H1 (cell line): ENCODE measurements around the gene OVCA2. TPM values are rescaled to one million over a fixed set of nuclear protein-coding genes. Genes with fewer than 3 reads are reported as not detected.

Source experiments
- CTCF ChIA-PET: fragments of 300-600 bp; sonication (Branson Sonifier 250); formaldehyde crosslinking; loops from one replicate; lab custom pipeline; 2021; ENCODE audit not compliant: partially characterized antibody; lab: Charles Lee
- POLR2A ChIA-PET: fragments of 300-600 bp; sonication (Branson Sonifier 250); formaldehyde crosslinking; loops from one replicate; lab custom pipeline; 2021; ENCODE audit warnings: inconsistent platforms; ENCODE audit not compliant: partially characterized antibody; lab: Charles Lee
- DNase-seq, 2 experiments: peaks; one replicate each; pipeline versions ENCODE4 v3.0.0 to v3.0.0-alpha.2; 2010 to 2022; ENCODE audit warnings: low spot score in 2 of 2, low read depth in 1 of 2, mixed read lengths in 1 of 2
- FAIRE-seq: peaks from 2 replicates; lab custom pipeline; 2011; peaks lifted over from hg19 to GRCh38; lab: Jason Lieb, UNC
- H2AFZ ChIP-seq: 2 replicates; pipeline ENCODE4 v1.8.1; 2012; ENCODE audit warnings: low read length, inconsistent platforms
- H2AK5ac ChIP-seq: 2 replicates; pipeline ENCODE4 v1.6.1; 2013; ENCODE audit warnings: low read depth, low read length
- H2BK120ac ChIP-seq: replicated peaks from 2 replicates; pipeline ENCODE3; 2013; ENCODE audit warnings: low read depth, low read length, inconsistent platforms
- H2BK12ac ChIP-seq: 2 replicates; pipeline ENCODE4 v1.6.1; 2013; ENCODE audit warnings: low read depth, low read length
- H2BK15ac ChIP-seq: 2 replicates; pipeline ENCODE4 v1.6.1; 2013; ENCODE audit warnings: low read length
- H2BK20ac ChIP-seq: 2 replicates; pipeline ENCODE4 v1.6.1; 2013; ENCODE audit warnings: low read length
- H2BK5ac ChIP-seq: 2 replicates; pipeline ENCODE4 v1.6.1; 2013; ENCODE audit warnings: low read depth, low read length
- H3K14ac ChIP-seq: 2 replicates; pipeline ENCODE4 v1.6.1; 2013; ENCODE audit warnings: inconsistent platforms; ENCODE audit not compliant: insufficient read length
- H3K18ac ChIP-seq: 2 replicates; pipeline ENCODE4 v1.6.1; 2013; ENCODE audit warnings: low read length; ENCODE audit errors: extremely low read depth
- H3K23ac ChIP-seq: 2 replicates; pipeline ENCODE4 v1.6.1; 2013; ENCODE audit warnings: inconsistent platforms; ENCODE audit not compliant: insufficient read length
- H3K23me2 ChIP-seq: 2 replicates; pipeline ENCODE4 v1.6.1; 2013; ENCODE audit warnings: low read depth, low read length
- H3K27ac ChIP-seq: 2 replicates; pipeline ENCODE4 v1.6.1; 2011; ENCODE audit warnings: low read depth, low read length, inconsistent platforms
- H3K27me3 ChIP-seq, 4 experiments: replicated peaks in 1 of 4; 1 replicate in 1 of 4; 2 replicates in 3 of 4; pipeline versions ENCODE4 v1.6.1 to v1.8.1; 2011 to 2013; ENCODE audit warnings: low read length in 3 of 4, mild to moderate bottlenecking in 3 of 4, inconsistent platforms in 2 of 4, mixed read lengths in 2 of 4, moderate library complexity in 1 of 4; ENCODE audit not compliant: control insufficient read depth in 3 of 4, insufficient read depth in 3 of 4; ENCODE audit errors: extremely low read depth in 1 of 4
- H3K36me3 ChIP-seq, 4 experiments: 2 replicates each; pipeline versions ENCODE4 v1.6.1 to v1.8.1; 2011 to 2013; ENCODE audit warnings: mild to moderate bottlenecking in 4 of 4, low read length in 3 of 4, moderate library complexity in 2 of 4, control low read depth in 1 of 4, inconsistent platforms in 1 of 4; ENCODE audit not compliant: insufficient read depth in 4 of 4, control insufficient read depth in 2 of 4
- H3K4ac ChIP-seq: replicated peaks from 2 replicates; pipeline ENCODE3; 2013; ENCODE audit warnings: low read length, low read depth, mixed read lengths, inconsistent platforms; ENCODE audit not compliant: insufficient read length
- H3K4me1 ChIP-seq, 4 experiments: replicated peaks in 1 of 4; 1 replicate in 1 of 4; 2 replicates in 3 of 4; pipeline versions ENCODE4 v1.6.1 to v1.8.1; 2011 to 2013; ENCODE audit warnings: low read length in 3 of 4, inconsistent platforms in 2 of 4, mixed read lengths in 1 of 4; ENCODE audit not compliant: insufficient read depth in 4 of 4, control insufficient read depth in 3 of 4
- H3K4me2 ChIP-seq, 2 experiments: 2 replicates each; pipeline versions ENCODE4 v1.6.1 to v1.8.1; 2011 to 2013; ENCODE audit warnings: low read depth in 2 of 2, low read length in 2 of 2, control low read depth in 1 of 2, inconsistent platforms in 1 of 2, mild to moderate bottlenecking in 1 of 2; ENCODE audit not compliant: insufficient read depth in 1 of 2
- H3K4me3 ChIP-seq, 4 experiments: fragments of 200-600, 300-600 bp in 1 of 4; sonication (generic), shearing (Covaris generic), sonication (Bioruptor Twin) in 1 of 4; 2 replicates each; pipeline versions ENCODE4 v1.5.1 to v1.8.1; 2011 to 2016; ENCODE audit warnings: low read length in 4 of 4, low read depth in 3 of 4, control low read depth in 2 of 4, inconsistent platforms in 2 of 4, mild to moderate bottlenecking in 2 of 4, mixed read lengths in 1 of 4, moderate library complexity in 1 of 4; ENCODE audit not compliant: insufficient read depth in 2 of 4; ENCODE audit errors: extremely low read depth in 1 of 4
- H3K56ac ChIP-seq: replicated peaks from 2 replicates; pipeline ENCODE3; 2013; ENCODE audit warnings: low read depth, mild to moderate bottlenecking, mixed read lengths, low read length, inconsistent platforms; ENCODE audit not compliant: insufficient read length
- H3K79me1 ChIP-seq: 2 replicates; pipeline ENCODE4 v1.6.1; 2013; ENCODE audit warnings: low read depth, low read length, control low read depth
- H3K79me2 ChIP-seq, 2 experiments: 2 replicates each; pipeline versions ENCODE4 v1.6.1 to v1.8.1; 2012 to 2013; ENCODE audit warnings: low read length in 2 of 2, mild to moderate bottlenecking in 2 of 2, inconsistent platforms in 1 of 2; ENCODE audit not compliant: insufficient read depth in 2 of 2, control insufficient read depth in 1 of 2
- H3K9ac ChIP-seq, 4 experiments: replicated peaks in 1 of 4; 1 replicate in 1 of 4; 2 replicates in 3 of 4; pipeline versions ENCODE4 v1.6.1 to v1.8.1; 2011 to 2013; ENCODE audit warnings: low read depth in 3 of 4, low read length in 3 of 4, control low read depth in 2 of 4, mild to moderate bottlenecking in 2 of 4, moderate library complexity in 2 of 4, inconsistent platforms in 1 of 4; ENCODE audit errors: extremely low read depth in 1 of 4
- H3K9me3 ChIP-seq, 2 experiments: 2 replicates each; pipeline versions ENCODE4 v1.6.1 to v1.8.1; 2012 to 2013; ENCODE audit warnings: mild to moderate bottlenecking in 2 of 2, moderate library complexity in 2 of 2, control low read depth in 1 of 2, inconsistent platforms in 1 of 2, low read depth in 1 of 2, low read length in 1 of 2, mixed read lengths in 1 of 2; ENCODE audit not compliant: insufficient read depth in 2 of 2
- H4K20me1 ChIP-seq, 2 experiments: replicated peaks in 1 of 2; 2 replicates each; pipeline versions ENCODE3 to v1.8.1; 2011 to 2013; ENCODE audit warnings: inconsistent platforms in 2 of 2, low read length in 2 of 2, mild to moderate bottlenecking in 1 of 2; ENCODE audit not compliant: insufficient read depth in 2 of 2, control insufficient read depth in 1 of 2
- H4K5ac ChIP-seq: 2 replicates; pipeline ENCODE4 v1.6.1; 2013; ENCODE audit warnings: low read length, low read depth, mixed read lengths, inconsistent platforms; ENCODE audit not compliant: insufficient read length
- H4K8ac ChIP-seq: 2 replicates; pipeline ENCODE4 v1.8.0; 2013; ENCODE audit warnings: mild to moderate bottlenecking, moderate library complexity, low read length, inconsistent platforms; ENCODE audit not compliant: insufficient read depth; ENCODE audit errors: extremely low read depth
- H4K91ac ChIP-seq: replicated peaks from 2 replicates; pipeline ENCODE3; 2013; ENCODE audit warnings: low read length, mixed read lengths, inconsistent platforms; ENCODE audit not compliant: insufficient read length
- EZH2 ChIP-seq: fragments of 200-600 bp; sonication (generic); IDR thresholded peaks from 2 replicates; pipeline ENCODE4 v1.7.1; 2012; ENCODE audit warnings: low read depth, mild to moderate bottlenecking, moderate library complexity, low read length, inconsistent platforms; ENCODE audit not compliant: severe bottlenecking
- HDAC6 ChIP-seq: IDR thresholded peaks from one replicate; pipeline ENCODE4 v1.7.1; 2012; ENCODE audit warnings: low read depth, mild to moderate bottlenecking, inconsistent platforms, low read length, moderate library complexity
- WGBS, 2 experiments: shearing (Covaris generic) in 1 of 2; methylation state at CpG; one replicate each; pipeline versions ENCODE4 v1.1.6 to v1.1.7; 2013 to 2015; ENCODE audit warnings: low lambda C conversion rate in 2 of 2, mixed read lengths in 2 of 2, inconsistent platforms in 1 of 2, low coverage in 1 of 2, missing lambda C conversion rate in 1 of 2; ENCODE audit not compliant: insufficient replicate concordance in 2 of 2, insufficient coverage in 1 of 2, insufficient read length in 1 of 2; ENCODE audit errors: extremely low coverage in 1 of 2, missing lambda C conversion rate in 1 of 2; 5-methylcytosine and 5-hydroxymethylcytosine counted together
- polyA plus RNA-seq, 7 experiments: library from polyadenylated mRNA; depleted of rRNA in 3 of 7; stranded (reverse) in 5 of 7; unstranded in 2 of 7; fragments of >200 nt in 5 of 7; fragments of 200-250 nt in 2 of 7; gene quantifications; 1 replicate in 5 of 7; 2 replicates in 1 of 7; 4 replicates in 1 of 7; pipeline versions ENCODE4 v1.2.1 to v1.2.3, GENCODE V29; 2011 to 2013; ENCODE audit warnings: missing spikeins in 2 of 7, mixed read lengths in 2 of 7
- total RNA-seq: library from RNA; stranded (reverse); fragmentation: NEBNext Ultra II Directional; extraction: Animal tissue kit (Norgen Biotek cat#: 25700); gene quantifications from 2 replicates; pipeline ENCODE4 v1.2.1, GENCODE V29; 2021

Gene OVCA2
- total and polyA plus RNA-seq, 2 of the 8 experiments (the other 6 are each of a cell fraction or from before 2014, with no cell fraction given) = 15.3 to 37.0 TPM

DNA sequence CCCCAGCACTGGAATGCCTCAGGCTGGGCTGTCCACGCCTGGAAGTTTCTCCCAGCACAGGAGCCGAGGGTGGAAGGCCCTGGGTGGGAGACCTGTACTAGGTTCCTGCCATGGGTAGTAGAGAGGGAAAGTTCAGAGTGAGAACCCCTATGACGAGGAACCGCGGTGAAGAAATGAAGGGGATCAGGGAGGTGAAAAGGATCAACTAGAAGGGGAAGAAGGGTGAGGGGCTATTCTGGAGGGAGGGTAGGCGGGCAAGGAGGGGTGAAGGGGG lies 18.5 kb downstream of the OVCA2 start:
- H2BK20ac ChIP-seq = no peak overlapping the region
- no peak overlapping the region for H4K5ac ChIP-seq
- peaks cover 0 to 7% of the 10 kb centered on the region in 2 experiments; a peak in 1 of 4 replicates for H3K9me3 ChIP-seq
- H4K8ac ChIP-seq = no peak overlapping the region
- ChIA-PET CTCF (interaction anchor here (0.5 to 9.3 kb wide), 12 partner anchors 12 to 205 kb away, joined by 3 to 122 read pairs (median 4); no protein-coding TSS in a partner anchor), POLR2A (interaction anchor here (0.6 to 1.1 kb wide), 2 partner anchors 12 to 267 kb away, joined by 3 to 4 read pairs; no protein-coding TSS in a partner anchor)
- H3K4me2 ChIP-seq = no peak overlapping the region
- H3K18ac ChIP-seq = no peak overlapping the region
- peaks cover 2% of the 10 kb centered on the region; the same call in 1 of the 2 replicates for H3K23me2 ChIP-seq
- WGBS, 2 experiments = 93% methylated on average over 6 of the region's 6 CpGs; no CpG with 5 or more reads in 1 of the 2 experiments
- H2AFZ ChIP-seq = no peak overlapping the region
- no peaks in the 10 kb centered on the region for H3K79me1 ChIP-seq
- no peak overlapping the region for H3K14ac ChIP-seq
- no peak overlapping the region for H2BK120ac ChIP-seq
- no peak overlapping the region for H2AK5ac ChIP-seq
- peaks cover 0 to 14% (median 0%) of the 10 kb centered on the region in 4 experiments; a peak in 1 of 8 replicates for H3K36me3 ChIP-seq
- no peak overlapping the region for H3K23ac ChIP-seq
- DNase-seq = no peak
- H3K9ac ChIP-seq = no peak overlapping the region
- H3K4me3 ChIP-seq = no peak overlapping the region
- H3K4me1 ChIP-seq = peaks cover 0 to 29% (median 14%) of the 10 kb centered on the region in 4 experiments; a peak in 6 of 7 replicates
- no peak overlapping the region for H4K91ac ChIP-seq
- H2BK15ac ChIP-seq = no peak overlapping the region
- H3K79me2 ChIP-seq = no peaks in the 10 kb centered on the region
- no peak for FAIRE-seq
- TF ChIP-seq HDAC6 (no peak), EZH2 (peak; percentile 4)
- TF ChIP-seq, all 59 proteins: peak for 1
- H3K27me3 ChIP-seq = peaks cover 36 to 59% (median 53%) of the 10 kb centered on the region in 4 experiments
- no peak overlapping the region for H2BK5ac ChIP-seq
- H3K4ac ChIP-seq = no peak overlapping the region
- no peak overlapping the region for H3K56ac ChIP-seq
- no peak overlapping the region for H2BK12ac ChIP-seq
- peaks cover 13 to 17% of the 10 kb centered on the region in 2 experiments for H4K20me1 ChIP-seq
- no peak overlapping the region for H3K27ac ChIP-seq
